Superior temporal gyrus (tissue), 1 donor: ENCODE data around the gene KDM7A.

Source experiments
- DNase-seq: peaks from one replicate; pipeline ENCODE4 v3.0.0-alpha.2; 2016; ENCODE audit errors: extremely low spot score

KDM7A gene

DNA sequence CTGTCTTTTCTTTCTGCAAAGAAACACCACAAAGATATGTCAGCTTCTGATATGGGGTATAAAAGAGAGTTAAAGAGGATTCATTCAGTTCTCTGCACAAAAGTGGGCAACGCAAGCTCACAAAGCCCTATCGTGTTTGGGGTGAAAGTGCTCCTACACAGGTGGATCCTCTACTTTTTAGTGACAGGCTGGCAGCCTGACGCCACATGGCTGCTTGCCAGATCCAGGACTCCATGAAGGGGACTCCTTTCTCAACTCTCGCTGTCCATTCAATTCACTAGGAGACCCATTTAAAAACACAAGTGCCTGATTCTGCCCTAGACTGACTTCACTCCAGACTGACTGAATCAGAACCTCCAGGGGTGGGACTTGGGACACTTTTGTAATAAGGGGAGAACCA, 122.0 kb downstream of the KDM7A start:
- no peak for DNase-seq

GRCh38 chr7:140053812-140054539, 122.8 kb downstream of the KDM7A start:
- DNase-seq = no peak

GRCh38 chr7:140051820-140052219, 125.0 kb downstream of the KDM7A start:
- no peak for DNase-seq

- no peak for DNase-seq
Observed at GRCh38 chr7:140050100-140050499, 126.7 kb downstream of the KDM7A start.

DNA sequence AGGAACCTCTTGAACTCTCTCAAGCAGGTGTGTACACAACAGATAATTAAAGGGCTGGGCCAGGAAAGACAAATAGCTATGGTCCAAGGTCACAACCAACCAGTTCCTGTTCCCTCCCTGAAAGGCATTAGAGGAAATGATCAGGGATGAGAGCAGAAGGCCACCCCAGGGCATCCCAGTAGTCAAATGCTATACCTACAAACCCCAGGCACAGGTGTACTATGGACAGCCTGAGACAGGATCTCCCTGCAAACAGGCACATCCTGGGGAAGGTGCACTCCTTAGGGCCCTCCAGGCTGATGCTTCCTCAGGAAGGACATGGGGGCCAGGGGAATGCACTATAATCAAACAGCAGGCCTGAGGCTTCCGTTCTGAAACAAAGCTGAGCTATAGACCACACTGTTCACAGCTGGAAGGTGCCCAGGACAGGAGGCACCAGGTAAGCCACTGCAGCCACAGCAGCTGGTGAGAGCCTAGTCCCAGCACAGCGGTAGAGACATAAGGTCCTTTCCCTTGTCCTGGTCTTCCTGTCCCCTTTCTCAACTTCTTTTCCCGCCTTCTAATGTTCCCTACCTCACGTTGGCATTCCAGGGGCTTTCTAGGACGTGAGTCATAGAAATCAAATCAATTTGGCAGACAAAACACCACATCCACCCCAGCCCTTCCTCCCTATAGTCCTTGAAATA, 127.3 kb downstream of the KDM7A start:
- DNase-seq = no peak

DNA sequence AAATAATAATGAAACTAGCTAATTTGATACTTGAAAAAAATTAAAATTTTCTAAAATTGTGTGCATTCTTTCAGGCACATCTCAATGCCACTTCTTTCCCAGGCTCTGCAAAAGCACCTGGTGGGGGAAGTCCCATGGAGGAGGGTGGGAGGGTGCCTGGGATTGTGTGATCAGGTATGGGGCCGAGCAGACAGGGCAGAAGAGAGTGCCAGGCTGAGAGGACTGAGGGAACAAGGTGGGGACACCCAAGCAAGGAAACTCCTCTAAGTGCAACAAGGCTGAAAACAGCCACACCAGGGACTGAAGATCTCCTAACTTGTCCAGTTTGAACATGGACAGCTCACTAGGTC, 127.8 kb downstream of the KDM7A start:
- no peak for DNase-seq

DNA sequence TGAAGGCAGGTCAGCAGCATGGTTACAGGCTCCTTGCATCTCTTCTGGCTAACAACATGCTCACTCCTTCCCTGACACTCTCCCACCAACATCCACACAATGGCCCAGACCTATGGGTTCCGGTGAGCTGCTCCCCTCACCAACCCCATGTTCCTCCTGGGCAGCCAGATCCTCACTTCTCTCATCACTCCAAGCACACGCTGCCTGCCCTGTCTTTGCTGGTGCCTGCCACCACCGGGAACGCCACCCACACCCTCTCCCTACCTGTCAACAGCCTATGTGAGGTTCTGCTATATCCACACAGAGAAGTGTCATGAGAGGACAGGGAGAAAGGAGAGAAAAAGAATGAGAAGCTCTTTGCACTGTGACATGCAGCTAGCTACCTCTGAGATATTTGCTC, 128.6 kb downstream of the KDM7A start:
- DNase-seq = no peak

- no peak for DNase-seq
Observed at GRCh38 chr7:140047197-140047596, 129.6 kb downstream of the KDM7A start.

DNA sequence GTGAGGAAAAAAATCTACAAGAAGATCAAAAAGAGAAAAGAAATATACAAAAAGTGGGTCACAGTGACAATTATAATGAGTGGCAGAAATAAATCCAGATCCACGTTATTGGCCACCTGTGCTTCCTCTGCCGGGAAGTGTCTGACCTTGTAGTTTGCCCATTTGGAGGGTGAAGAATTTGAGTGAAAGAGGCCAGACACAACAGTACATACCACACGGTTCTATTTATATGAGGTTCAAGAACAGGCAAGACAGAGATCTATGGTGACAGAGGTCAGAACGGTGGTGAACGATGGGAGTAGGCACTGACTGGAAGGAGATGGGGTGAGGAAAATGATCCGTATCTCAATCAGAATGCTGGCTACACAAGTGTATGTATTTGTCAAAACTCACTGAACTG, 131.1 kb downstream of the KDM7A start:
- no peak for DNase-seq

- no peak for DNase-seq
Observed at GRCh38 chr7:140044251-140044650, 132.5 kb downstream of the KDM7A start.

GRCh38 chr7:140042386-140042670, 134.5 kb downstream of the KDM7A start:
- no peak for DNase-seq

GRCh38 chr7:140041659-140042385, 135.0 kb downstream of the KDM7A start:
- DNase-seq = no peak

DNA sequence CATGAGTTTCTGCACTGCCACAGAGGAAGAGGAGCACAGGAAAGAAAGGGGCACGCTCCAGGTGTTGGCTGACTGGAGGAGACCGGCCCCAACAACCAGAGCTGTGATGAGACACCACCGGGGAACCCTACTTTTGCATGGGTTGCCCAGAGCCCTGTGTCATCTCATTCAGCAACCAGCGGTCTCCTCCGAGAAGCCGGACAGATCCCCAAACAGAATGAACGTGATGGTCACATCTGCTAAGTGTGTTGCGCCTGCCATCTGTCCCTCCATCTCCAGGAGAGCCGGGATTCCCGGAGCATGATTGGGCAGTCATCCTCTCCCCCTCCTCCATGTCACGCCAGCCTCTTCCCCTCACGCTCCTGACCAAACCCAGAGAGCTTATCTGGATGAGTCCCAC, 136.9 kb downstream of the KDM7A start:
- no peak for DNase-seq

DNA sequence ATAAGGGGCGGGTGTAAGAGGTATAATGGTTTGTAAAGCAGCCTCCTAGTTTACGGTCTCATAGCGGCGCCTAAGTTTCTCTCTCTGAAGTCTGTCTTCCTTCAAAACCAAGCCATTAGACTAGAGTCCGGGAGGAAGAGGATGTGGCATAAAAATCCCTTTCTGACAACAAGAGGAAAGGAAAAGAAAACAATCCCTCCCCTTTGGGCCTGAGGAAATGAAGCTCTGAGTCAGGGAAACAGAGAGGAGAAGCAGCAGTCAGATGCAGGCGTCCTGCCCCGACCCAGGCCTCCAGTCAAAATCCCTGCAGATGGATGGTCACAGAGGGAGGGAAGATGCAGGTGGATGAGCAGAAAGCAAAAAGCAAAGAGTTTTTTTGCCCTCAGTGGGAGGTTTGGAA, 137.7 kb downstream of the KDM7A start:
- no peak for DNase-seq

GRCh38 chr7:140036224-140036962, 140.4 kb downstream of the KDM7A start:
- DNase-seq = no peak

DNA sequence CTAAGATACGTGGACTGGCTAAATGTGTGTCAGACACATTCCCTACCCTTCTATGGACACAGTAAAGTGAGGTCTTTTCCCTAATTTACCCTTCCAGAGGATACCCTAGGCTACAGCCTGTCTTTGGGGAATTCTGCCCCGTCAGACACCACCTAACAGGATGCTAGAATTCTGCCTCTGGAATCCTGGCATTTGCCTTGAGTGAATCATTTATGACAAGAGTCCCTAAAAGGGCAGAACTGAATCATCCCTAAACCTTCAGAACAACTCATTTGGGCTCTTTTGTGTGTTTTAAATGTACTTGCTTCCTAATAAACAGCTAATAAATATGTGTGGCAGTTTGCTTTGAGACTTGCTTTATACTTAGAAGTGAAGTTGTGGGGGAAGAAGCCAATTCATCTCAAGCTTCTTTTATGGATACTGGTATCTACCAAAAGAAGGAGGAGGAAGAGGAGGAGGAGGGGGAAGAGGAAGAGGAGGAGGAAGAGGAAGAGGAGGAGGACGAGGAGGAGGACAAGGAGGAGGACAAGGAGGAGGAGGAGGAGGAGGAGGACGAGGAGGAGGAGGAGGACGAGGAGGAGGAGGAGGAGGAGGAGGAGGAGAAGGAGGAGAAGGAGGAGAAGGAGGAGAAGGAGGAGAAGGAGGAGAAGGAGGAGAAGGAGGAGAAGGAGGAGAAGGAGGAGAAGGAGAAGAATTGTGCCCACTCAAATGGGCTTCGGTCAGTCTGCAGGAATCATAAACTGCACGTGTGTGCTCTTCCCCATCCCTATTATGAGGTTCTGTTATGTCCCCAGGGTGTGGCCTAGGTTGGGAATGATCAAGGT, 141.2 kb downstream of the KDM7A start:
- DNase-seq = no peak
